Thyroid gland (tissue), 4 donors: ENCODE results near the gene GRHL1. TPM values are rescaled to one million over a fixed set of nuclear protein-coding genes. Genes with fewer than 3 reads are reported as not detected.

Experiments used
- DNase-seq, 2 donors: peaks; one replicate each; pipeline ENCODE4 v3.0.0-alpha.2; 2019
- H3K27ac ChIP-seq, 3 donors: fragments of 200-600 bp; sonication (generic); 1 replicate in 2 of 3; 2 replicates in 1 of 3; pipeline ENCODE4 v1.5.1; 2016 to 2019; ENCODE audit warnings: mild to moderate bottlenecking in 1 of 3, moderate library complexity in 1 of 3
- H3K27me3 ChIP-seq: fragments of 200-600 bp; sonication (generic); one replicate; pipeline ENCODE4 v1.5.1; 2019
- H3K36me3 ChIP-seq, 2 donors: fragments of 200-600 bp; sonication (generic); one replicate each; pipeline ENCODE4 v1.5.1; 2016 to 2019
- H3K4me1 ChIP-seq, 2 donors: fragments of 200-600 bp; sonication (generic); one replicate each; pipeline ENCODE4 v1.5.1; 2017 to 2019
- H3K4me3 ChIP-seq, 3 donors: fragments of 200-600 bp; sonication (generic); replicated peaks in 1 of 3; 1 replicate in 2 of 3; 2 replicates in 1 of 3; pipeline ENCODE4 v1.5.1; 2016; ENCODE audit warnings: mild to moderate bottlenecking in 1 of 3
- H3K9me3 ChIP-seq: fragments of 200-600 bp; sonication (generic); one replicate; pipeline ENCODE4 v1.5.1; 2017
- CTCF ChIP-seq, 6 experiments: fragments of 200-600 bp in 3 of 6; fragments of 450-650 bp in 3 of 6; sonication (generic) in 3 of 6; IDR thresholded peaks; one replicate each; pipeline ENCODE4 v1.5.1; 2016 to 2019; ENCODE audit warnings: antibody characterized with exemption in 6 of 6, mild to moderate bottlenecking in 2 of 6, inconsistent platforms in 1 of 6, moderate library complexity in 1 of 6
- POLR2A ChIP-seq, 2 donors: fragments of 450-650 bp; IDR thresholded peaks; one replicate each; pipeline ENCODE4 v1.6.1; 2017; ENCODE audit warnings: antibody characterized with exemption in 2 of 2, mild to moderate bottlenecking in 2 of 2, moderate library complexity in 1 of 2
- WGBS, 2 donors: methylation state at CpG; one replicate each; pipeline ENCODE4 v1.1.5; 2017; 5-methylcytosine and 5-hydroxymethylcytosine counted together
- intact Hi-C: fragments of 100-400 bp; cut with DNase I; formaldehyde crosslinking; loops from one replicate; pipeline ENCODE4 v1.15.1; 2023
- total RNA-seq, 4 donors: library from RNA; depleted of rRNA; stranded (reverse); fragments of >200 nt; gene quantifications; one replicate each; pipeline ENCODE4 v1.2.3, GENCODE V29; 2016

GRHL1 gene
- total RNA-seq, 4 donors from 2014 or later: 6.2 to 12.1 (median 8.2) TPM

- Histone ChIP-seq H3K27me3 (no peaks in the 10 kb centered on the region), H3K4me1 (peaks cover 34 to 65% of the 10 kb centered on the region in 2 donors), H3K4me3 (no peak overlapping the region), H3K27ac (no peak overlapping the region), H3K9me3 (no peaks in the 10 kb centered on the region), H3K36me3 (no peaks in the 10 kb centered on the region)
- WGBS, 2 donors: 82% methylated on average over 14 to 16 of the region's 16 CpGs
- TF ChIP-seq POLR2A (IDR thresholded peaks at IDR 0.05) (no peak), CTCF (IDR thresholded peaks at IDR 0.05) (no peak)
- intact Hi-C loops: no loop called here
- no peak for DNase-seq
These were observed 88.3 kb downstream of the GRHL1 start for GRCh38 chr2:10039658-10040410.

GRCh38 chr2:10041711-10042110, 90.2 kb downstream of the GRHL1 start:
- WGBS, 2 donors: 92 to 93% methylated on average over 14 of the region's 14 CpGs
- no peak for DNase-seq
- Histone ChIP-seq H3K27ac (peak overlapping the region in 2 of 3 donors; percentile 92 to 95), H3K9me3 (no peaks in the 10 kb centered on the region), H3K4me1 (peaks cover 17 to 56% of the 10 kb centered on the region in 2 donors), H3K36me3 (no peaks in the 10 kb centered on the region), H3K4me3 (no peak overlapping the region), H3K27me3 (no peaks in the 10 kb centered on the region)
- intact Hi-C loops: no loop called here
- TF ChIP-seq CTCF (IDR thresholded peaks at IDR 0.05) (no peak), POLR2A (IDR thresholded peaks at IDR 0.05) (no peak)

GRCh38 chr2:10042301-10043161, 91.0 kb downstream of the GRHL1 start:
- no peaks in the 10 kb centered on the region for H3K9me3 ChIP-seq
- 20 to 21% methylated on average over 30 to 46 of the region's 54 CpGs for WGBS, 2 donors
- peak; percentile 71 to 78 for DNase-seq
- H3K4me3 ChIP-seq: peak overlapping the region in 2 of 3 donors; percentile 5 to 45
- peaks cover 0 to 3% of the 10 kb centered on the region in 2 donors for H3K36me3 ChIP-seq
- TF ChIP-seq POLR2A (IDR thresholded peaks at IDR 0.05) (peak in 1 of 2 donors; percentile 51), CTCF (IDR thresholded peaks at IDR 0.05) (peak in 2 of 6 experiments; percentile 18 to 22)
- peak overlapping the region; percentile 86 to 95 (median 92) for H3K27ac ChIP-seq
- no peaks in the 10 kb centered on the region for H3K27me3 ChIP-seq
- intact Hi-C loops: no loop called here
- peaks cover 13 to 48% of the 10 kb centered on the region in 2 donors for H3K4me1 ChIP-seq

- peak; percentile 92 to 96 for DNase-seq
These were observed 91.9 kb downstream of the GRHL1 start, which contains the start of gene KLF11 for GRCh38 chr2:10043256-10043905. Gene KLF11 (plus strand): TSS chr2:10043550. CDS start chr2:10043717, 167 bp downstream.

More at GRCh38 chr2:10043256-10043905, 91.9 kb downstream of the GRHL1 start, which contains the start of gene KLF11:
- H3K4me1 ChIP-seq: peaks cover 14 to 44% of the 10 kb centered on the region in 2 donors
- peak in 1 of 6 experiments; percentile 13 for TF ChIP-seq CTCF (IDR thresholded peaks at IDR 0.05)
- TF ChIP-seq POLR2A (IDR thresholded peaks at IDR 0.05): peak in 1 of 2 donors; percentile 62
- peak within 1 kb of the TSS; percentile 9 to 69 (median 44) for H3K4me3 ChIP-seq
- H3K27me3 ChIP-seq: no peaks in the 10 kb centered on the region
- no peaks in the 10 kb centered on the region for H3K9me3 ChIP-seq
- WGBS, 2 donors: no CpG with 5 or more reads among the region's 104 CpGs
- peak within 1 kb of the TSS; percentile 92 to 99 (median 95) for H3K27ac ChIP-seq
- intact Hi-C loops: no loop called here
- H3K36me3 ChIP-seq: peaks cover 7 to 12% of the 10 kb centered on the region in 2 donors
